ENCODE data around the gene TRIM54. TPM values are rescaled to one million over a fixed set of nuclear protein-coding genes. Genes with fewer than 3 reads are reported as not detected.
"Not testable (repeated sequence)": the region's sequence is repeated elsewhere in the genome, so short reads cannot be mapped to it uniquely, and the experiment has no call there.

The TRIM54 gene
- polyA plus RNA-seq, 4 donors, result 3.5 to 6.3 (median 4.6) TPM

DNA sequence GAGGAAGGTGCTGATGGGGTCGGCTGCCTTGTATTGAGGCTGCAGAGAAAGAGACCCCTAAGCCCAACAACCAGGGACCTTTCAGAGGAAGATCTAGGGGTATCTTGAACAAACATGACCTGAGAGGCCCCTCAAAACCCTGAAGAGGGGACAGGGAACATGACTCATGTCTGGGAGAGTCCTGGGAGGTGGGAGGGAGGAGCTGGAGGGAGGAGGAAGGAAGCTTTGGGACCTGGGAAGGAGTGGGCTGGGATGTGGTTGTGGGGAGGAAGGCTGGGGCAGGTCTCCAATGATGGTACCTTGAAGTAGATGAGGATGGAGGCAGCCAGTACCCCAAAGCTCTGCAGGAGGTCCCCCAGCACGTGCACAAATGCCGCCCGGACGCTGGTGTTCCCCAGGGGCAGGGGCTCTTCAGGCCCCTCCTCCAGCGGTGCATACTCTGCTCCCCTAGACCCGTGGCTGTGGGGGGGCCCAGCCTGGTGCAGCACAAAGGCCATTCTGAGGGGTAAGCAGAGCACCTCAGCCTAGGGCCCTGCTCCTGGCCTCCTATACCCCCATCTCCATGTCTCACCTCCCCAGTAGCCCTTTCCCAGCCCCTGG is 25.3 kb upstream of the TRIM54 start:
- no peak for DNase-seq (ENCODE audit: low read depth in 4 of 4, low spot score in 3 of 4)

DNA sequence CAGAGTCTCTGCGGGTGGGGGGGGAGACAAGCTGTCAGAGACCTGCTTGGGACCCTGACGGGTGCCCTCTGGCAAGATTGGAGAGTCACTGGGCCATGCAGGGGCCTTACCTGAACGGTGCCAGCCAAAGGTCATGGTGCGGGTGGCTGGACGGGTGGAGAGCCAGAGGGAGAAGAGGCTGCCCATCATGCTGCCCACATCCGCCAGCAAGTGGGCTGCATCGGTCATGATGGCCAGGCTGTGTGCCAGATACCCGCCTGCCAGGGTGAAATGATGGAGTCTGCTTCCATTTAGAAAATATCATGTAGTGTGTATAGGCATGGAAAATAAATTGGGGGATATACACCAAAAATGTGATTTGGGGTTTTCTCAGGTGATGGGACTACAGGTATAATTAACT is 24.2 kb upstream of the TRIM54 start:
- no peak for DNase-seq (ENCODE audit: low read depth in 4 of 4, low spot score in 3 of 4)

DNA sequence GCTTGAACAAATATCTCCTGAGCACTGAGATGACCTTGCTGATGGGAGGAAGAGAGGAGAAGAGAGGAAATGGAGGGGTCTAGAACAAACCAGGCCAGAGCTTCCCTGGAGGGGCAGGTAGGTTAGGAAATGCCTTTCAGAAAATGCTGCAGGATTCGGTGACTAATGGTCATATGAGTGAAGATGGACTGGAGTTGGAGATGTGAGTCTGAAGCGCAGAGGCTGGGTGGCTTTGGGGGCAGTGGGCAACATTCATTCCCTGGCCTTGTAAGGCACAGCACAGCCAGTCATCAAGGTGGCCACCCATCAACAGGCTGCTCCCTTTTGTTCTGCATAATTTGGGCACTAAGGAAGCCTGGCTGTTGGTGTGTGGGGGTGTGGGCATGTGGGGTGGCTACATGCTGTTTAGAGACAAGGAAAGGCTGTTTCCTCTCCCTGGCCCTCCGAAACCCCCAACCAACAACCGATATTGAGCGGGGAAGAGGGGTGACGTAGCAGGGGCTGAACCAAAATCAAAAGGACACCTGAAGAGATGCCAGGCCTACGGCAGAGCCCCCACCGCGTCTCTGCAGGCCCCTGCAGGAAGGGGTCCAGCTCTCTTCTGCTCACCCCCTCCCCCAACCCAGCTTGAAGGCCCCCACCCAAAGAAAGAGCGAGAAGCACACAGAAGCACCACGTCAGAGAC is 20.8 kb upstream of the TRIM54 start:
- DNase-seq (ENCODE audit: low read depth in 4 of 4, low spot score in 3 of 4), result no peak

DNA sequence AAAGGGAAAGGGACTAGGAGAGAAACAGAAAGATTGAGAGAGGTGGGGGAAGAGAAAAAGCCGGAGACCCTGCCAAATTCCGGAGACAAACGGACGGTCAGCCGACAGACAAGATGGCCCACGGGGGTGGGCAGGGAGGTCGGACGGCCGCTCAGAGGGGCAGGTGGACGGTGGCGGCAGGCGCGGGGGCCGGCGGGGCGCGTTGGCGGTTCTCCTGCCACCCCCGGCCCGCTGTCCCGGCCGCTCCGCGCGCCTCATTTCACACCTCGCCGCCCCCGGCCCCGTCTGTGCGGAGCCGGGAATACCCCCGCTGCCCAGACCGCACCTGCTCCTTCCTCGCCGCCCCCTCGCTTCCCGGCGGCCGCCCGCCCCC is 20.3 kb upstream of the TRIM54 start:
- DNase-seq (ENCODE audit: low read depth in 4 of 4, low spot score in 3 of 4), result no peak

DNA sequence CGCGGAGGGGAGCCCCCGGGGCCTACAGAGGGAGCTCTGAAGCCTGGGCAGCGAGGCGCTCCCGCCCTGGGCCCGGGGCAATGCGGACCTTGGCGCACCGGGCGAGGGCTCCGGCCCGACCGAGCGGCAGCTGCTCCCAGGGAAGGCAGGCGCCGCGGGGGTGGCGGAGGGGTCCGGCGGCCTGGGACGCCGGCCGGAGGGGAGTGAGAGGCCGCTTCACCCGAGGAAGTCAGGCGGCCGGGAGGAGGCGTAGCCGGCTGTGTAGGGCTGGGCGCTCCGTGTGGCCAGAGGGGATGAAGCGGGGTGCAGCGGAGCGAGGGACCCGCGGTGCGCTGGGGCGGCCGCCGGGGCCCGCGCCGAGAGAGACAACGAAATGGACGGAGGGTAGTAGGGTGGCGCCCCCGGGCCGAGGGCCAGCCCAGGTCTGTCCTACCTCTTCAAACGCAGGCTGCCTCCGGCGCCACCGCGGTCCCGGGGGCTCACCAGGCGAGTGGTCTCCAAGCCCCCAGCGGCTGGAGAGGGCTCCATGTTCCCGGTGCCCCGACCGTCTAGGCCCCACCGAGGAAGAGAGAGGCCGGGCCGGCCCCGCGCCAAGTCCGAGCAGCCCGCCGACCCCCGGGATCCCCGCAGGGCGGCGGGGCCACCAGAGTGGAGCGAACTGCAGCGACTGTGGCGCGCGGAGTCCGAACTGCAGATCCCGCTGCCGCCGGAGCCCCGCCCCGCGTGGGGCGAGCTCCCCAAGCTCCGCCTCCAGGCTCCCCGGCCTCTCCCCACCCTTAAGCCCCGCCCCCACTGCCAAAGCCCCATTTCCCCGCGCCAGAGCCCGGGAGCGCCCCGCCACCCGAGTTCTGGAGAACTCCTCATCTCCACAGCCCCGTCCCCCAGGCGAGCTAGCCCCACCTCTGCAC is 19.6 kb upstream of the TRIM54 start, which contains the start of gene SLC30A3:
Gene SLC30A3 (minus strand): TSS at position 669 of the 908 bp plus-strand sequence. CDS start 141 bp downstream, at position 528.
- no peak for DNase-seq (ENCODE audit: low read depth in 4 of 4, low spot score in 3 of 4)

DNA sequence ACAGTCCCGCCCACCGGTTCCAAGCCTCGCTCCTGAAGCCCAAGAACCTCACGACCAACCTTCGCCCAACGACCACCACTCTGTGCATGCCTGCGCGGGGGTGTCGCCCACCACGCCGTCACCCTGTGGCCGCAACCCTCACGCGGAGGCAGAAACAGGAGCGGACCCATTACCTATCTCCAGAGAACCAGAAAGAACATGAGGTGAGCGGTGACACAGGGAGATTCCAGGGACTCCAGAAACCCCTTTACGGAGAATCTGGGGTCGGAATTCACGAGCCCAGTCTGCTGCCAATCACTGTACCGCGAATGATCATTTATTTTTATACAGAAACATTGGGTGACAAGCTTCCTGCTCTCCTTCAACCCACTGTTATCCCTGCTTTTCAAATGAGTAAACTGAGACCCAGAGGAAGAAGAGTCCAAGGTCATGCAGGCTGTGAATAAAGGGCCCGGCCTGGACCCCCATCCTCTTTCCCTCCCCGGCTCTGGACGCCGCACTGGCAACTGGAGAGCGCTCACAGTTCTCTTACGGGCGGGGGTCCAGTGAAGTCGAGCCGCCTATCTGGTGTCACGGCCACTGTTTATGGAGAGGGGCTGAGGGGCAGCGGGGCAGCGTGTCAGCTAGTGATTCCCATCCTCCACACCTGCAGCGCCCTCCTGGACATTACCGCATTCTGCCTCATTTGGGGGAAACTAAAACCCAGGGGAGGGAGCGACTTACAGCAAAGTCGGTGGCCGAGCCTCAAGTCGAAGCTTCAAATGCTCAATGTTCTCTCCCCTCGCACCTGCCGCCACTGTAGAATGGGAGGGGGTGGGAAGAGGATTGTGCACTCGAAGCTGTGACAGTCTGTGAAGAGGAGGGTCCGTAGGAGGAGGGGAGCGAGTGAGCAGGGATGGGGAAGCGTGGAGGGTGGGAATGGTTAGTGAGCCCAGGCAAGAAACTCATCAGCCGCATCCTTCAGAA is 18.7 kb upstream of the TRIM54 start:
- DNase-seq (ENCODE audit: low read depth in 4 of 4, low spot score in 3 of 4), result no peak

DNA sequence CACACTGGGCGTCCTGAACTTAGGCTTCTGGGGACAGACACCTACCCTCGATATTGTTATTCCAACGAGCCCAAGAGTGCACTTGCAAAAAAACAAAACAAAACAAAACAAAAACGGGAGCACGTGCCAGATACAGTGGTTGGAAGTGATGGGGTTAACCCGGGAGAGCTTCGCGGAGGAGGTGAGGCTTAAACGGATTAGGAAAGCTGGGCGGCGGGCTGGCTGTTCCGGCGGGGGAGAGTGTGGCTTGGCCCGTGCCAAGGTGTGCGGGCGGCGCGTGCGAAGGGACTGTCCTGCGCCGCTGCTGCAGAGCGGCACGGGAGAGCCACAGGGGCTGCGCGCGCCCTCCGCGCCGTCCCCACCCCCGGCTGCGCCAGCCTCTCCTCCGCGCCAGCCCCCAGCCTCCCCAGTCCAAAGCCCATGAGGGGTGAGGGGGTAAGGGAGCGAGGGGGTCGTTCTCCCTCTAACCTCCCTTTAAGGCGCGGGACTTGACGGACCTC is 17.9 kb upstream of the TRIM54 start:
- no peak for DNase-seq (ENCODE audit: low read depth in 4 of 4, low spot score in 3 of 4)

DNA sequence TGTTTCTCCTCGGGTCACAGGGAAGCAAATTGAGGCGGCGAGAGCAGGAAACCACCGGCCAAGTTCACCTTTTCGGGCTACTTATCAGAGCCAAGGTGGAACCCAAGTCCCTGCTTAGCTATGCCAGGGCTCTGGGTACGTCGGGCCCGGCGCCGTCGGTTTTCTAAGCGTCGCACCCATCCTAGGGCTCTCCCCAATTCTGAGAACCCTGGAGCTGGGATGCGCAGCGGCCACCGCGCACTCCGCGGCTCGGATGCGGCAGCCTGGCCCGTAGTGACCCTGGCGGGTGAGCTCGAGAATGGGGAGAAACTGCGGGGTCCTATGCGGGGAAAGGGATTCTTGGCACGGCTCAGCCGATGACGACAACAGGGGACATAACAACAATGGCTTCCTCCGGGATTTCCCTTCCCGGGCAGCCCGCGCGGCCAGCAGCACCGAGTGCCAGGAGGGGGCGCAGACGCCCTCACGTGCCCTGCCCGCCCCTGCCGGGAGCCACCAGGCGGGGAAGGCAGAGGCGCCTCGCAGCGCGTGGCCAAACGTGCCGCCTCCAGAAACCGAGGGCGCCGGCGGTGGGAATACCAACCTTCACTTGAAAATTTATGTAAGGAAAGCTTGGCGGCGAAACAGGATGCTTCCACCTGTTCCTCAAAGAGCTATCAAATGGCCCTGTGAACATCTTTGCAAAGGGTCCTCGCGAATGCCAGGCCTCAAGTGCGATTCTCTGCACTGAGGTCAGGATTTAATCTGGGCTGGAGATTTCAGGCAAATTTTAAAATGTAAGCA is 17.3 kb upstream of the TRIM54 start:
- no peak for DNase-seq (ENCODE audit: low read depth in 4 of 4, low spot score in 3 of 4)

DNA sequence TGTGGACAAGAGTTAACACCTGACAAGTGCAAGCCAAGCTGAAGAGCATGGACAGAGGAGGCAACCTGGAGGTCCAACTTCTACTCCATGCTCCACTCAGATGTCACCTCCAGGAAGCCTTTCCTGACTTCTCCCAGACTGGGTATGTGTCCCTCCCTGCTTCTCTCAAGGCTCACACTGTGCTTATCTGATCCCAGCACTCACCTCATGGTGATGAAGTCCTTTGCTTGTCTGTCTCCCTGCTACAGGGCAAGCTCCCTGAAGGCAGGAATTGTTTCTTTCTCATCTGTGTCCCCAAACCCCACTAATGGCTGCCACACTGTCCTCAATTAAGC is 16.7 kb upstream of the TRIM54 start:
- DNase-seq (ENCODE audit: low read depth in 4 of 4, low spot score in 3 of 4), result no peak

DNA sequence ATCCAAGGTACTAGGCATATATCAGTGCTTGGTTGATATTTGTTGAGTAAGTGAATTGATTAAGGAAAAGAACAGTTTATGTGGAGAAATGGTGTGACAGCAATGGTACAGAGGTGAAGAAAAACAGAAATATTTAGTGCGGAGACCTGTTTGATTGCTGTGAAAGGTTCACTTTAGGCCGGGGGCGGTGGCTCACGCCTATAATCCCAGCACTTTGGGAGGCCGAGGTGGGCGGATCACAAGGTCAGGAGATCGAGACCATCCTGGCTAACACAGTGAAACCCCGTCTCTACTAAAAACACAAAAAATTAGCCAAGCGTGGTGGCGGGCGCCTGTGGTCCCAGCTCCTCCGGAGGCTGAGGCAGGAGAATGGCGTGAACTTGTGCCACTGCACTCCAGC is 13.9 kb upstream of the TRIM54 start:
- DNase-seq (ENCODE audit: low read depth in 4 of 4, low spot score in 3 of 4), result not testable (repeated sequence)

DNA sequence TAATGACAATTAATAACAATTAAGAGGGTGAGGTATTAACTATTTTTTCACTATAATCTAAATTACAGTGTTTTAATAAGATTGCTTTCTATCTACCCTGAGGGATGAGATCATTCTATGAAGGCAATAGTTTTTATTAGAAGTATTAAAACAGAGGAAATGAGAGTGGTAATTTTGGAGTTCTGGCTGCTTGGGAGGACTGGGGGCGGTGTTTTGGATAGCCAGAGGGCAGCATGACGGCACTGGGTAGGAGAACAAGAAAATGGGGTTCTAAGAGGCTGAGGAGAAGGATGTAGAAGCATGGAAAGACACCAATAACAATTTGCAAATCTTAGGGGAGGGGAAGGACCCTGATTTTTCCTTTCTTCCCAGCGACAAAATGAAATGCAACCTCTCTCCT is 12.1 kb upstream of the TRIM54 start:
- no peak for DNase-seq (ENCODE audit: low read depth in 4 of 4, low spot score in 3 of 4)

DNA sequence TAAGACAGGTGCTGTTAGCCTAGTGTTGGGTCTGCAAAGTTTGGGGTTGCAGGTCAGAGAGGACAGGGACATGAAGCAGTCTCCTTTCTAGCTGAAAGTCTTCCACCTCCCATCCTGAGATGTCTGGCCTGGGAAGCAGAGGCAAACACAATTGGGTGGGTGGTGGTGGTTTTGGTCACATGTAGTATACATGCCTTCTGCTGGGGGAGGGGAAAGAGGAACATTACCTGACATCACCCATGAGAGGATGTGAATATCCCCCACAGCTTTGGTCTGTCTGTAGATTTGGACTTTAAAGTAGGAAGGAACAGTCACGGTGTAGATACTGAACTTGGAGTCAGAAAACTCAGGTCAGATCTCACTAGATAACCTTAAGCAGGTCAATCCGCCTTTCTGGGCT is 11.6 kb upstream of the TRIM54 start:
- no peak for DNase-seq (ENCODE audit: low read depth in 4 of 4, low spot score in 3 of 4)

DNA sequence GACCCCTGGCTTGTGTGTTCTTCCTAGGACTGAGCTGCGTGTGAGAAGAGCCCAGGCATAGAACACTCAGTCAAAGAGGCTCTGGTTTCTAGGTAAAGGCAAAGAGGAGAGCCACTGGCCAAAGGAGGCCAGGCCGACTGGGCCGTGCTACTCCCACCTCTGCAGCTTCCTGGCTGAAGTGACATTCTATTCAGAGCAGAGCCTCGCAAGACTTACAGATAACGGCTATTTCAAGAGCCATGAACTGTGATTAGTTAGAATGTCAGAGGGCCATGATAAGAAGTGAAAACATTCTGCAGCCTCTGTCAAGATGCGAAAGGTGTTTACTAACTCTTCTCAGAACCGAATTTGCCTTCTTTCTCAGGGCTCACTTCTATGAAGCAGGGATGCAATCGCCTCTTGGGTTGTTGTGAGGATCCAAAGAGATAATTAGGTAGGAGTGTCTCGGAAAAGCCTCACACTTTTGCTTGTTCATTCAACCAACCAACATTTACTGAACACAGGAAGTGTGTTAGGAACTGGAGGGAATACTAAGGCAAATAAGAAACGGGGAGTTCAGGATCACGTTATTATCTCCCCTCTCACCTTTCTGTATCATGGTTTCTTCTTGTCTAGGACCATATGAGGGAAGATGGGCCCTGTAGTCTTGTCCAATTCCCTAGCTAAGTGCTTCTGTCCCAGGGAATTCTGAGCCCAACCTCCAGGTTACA is 10.4 kb upstream of the TRIM54 start:
- DNase-seq (ENCODE audit: low read depth in 4 of 4, low spot score in 3 of 4), result no peak

DNA sequence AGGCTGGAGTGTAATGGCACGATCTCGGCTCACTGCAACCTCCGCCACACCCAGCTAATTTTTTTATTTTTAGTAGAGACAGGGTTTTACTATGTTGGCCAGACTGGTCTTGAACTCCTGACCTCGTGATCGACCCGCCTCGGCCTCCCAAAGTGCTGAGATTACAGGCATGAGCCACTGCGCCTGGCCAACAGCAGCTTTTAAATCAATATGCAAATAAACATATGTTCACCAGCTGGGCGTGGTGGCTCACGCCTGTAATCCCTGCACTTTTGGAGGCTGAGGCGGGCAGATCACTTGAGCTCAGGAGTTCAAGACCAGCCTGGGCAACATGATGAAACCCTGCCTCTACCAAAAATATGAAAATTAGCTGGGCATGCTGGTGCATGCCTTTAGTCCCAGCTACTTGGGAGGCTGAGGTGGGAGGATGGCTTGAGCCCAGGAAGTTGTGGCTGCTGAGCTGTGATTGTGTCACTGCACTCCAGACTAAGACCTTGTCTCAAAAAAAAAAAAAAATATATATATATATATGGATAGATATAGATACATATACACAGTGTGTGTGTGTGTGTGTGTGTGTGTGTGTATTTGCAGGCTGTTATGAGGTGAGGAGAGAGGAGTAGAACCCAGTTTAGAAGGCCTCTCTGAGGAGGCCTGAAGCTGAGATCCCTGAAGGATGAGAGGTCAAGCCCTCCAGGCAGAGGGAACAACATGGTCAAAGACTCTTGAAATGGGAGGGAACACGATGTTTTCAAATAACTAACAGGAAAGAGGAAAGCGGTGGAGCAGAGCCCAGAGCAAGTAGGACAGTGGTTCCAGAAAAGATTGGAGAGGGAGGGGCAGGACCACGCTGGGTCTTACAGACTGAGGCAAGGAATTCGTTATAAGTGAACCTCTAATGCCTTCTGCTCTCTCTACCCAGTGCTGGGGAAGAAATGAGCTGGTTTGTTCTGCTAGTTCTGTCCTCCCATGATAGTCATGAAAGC is 9.4 kb upstream of the TRIM54 start:
- DNase-seq (ENCODE audit: low read depth in 4 of 4, low spot score in 3 of 4), result not testable (repeated sequence)

DNA sequence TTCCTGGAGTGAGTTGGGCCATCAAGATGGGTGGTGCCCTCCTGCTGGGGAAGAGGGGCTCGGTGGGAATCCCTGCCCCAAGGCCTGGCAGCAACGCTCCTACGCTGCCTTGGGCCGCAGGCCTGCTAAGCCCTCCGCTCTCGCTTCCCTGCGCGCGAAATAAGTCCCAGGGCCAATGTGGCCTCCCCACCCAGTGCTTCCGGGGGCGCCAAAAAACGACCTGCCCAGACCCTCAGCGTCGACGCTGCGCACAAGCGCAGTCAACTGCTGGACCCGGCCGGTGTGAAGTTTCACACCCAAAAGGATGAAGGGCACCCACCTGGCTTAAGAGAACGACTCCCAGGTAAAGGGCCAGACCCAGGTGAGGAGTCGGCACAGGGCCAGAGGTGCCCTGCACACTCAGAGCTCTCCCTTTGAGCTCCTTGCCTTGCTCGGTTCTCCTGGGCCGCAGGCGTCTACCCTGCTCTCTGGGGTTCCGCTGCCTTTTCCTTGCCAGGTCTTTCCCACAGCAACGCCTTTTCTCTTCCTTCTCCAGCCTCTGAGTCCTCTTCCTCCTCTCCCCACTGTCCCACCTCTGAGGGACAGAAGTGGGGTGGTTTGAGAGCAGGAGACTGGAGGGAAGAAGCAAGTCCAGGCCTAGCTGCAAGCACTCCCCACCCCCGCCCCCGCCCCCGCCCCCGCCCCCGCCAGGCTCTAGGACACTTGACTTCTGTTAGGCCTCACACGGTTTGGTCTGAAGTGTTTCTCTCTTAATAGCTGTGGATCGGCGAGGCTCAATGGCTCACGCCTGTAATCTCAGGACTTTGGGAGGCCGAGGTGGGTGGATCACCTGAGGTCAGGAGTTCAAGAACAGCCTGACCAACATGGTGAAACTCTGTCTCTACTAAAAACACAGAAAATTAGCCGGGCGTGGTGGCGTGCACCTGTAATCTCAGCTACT is 6.7 kb upstream of the TRIM54 start, which contains the start of gene DNAJC5G:
Gene DNAJC5G (plus strand): TSS at position 223 of the 940 bp plus-strand sequence. CDS start 1,296 bp downstream, outside the sequence.
- no peak for DNase-seq (ENCODE audit: low read depth in 4 of 4, low spot score in 3 of 4)

DNA sequence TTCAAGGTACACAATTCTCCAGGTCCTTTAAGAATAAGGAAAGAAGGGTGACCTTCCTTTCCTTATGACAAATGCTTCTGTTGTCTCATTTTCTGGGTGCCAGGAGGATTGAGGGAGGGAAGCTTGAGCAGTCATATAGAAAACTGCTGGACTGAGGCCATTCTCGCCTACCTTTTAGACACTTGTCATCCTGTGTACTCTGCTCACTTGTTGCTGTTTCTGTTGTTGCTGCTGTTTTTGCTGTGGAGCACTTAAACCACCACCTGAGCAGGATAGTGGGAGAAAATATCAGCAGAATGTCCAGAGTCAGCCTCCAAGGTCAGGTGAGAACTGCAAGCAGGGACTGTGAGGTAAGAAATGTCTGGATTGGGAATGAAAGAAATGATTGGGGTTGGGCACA is 4.2 kb upstream of the TRIM54 start:
- no peak for DNase-seq (ENCODE audit: low read depth in 4 of 4, low spot score in 3 of 4)
